Midbrain (tissue), 1 donor: ENCODE data around the gene SEMA3B.
A peak's percentile ranks its signal among the peaks of the same experiment; 100 is the strongest.
"Not testable (repeated sequence)": the region's sequence is repeated elsewhere in the genome, so short reads cannot be mapped to it uniquely, and the experiment has no call there.

ENCODE experiments used
- DNase-seq: peaks from one replicate; lab custom pipeline; 2025; lab: John Stamatoyannopoulos, UW

SEMA3B gene

DNA sequence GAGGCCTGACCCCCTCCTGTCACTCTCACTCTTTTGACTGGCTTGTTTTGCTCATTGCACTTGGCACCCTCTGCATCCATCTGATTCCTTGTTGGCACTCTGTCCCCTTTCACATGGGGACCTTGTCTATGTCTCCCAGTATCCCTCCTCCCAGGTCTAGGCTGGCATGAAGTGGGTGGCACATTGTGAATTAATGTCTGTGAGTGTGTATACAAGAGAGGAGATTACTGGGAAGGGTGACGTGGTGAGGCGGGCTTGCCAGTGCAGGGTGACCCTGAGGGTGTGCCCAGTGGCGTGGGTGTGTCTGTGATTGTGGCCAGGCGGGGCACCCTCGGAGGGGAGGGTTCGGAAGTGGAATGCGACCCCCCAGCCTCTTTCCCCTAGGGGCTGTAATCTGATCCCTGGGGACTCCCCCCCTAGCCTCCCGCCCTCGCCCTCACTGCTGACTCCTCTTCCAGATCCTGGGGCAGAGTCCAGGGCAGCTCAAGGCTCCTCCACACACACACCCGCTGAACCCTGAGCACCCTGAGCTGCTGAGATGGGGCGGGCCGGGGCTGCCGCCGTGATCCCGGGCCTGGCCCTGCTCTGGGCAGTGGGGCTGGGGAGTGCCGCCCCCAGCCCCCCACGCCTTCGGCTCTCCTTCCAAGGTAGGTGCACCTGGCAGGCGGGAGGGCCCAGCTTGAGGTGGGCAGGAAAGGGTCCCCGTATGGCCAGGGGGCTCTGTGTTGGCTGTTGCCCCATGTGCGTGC is at the start of gene SEMA3B:
TSS of gene SEMA3B (plus strand) at position 445 of the 749 bp plus-strand sequence. CDS start at position 539, 94 bp downstream.
- DNase-seq, result peak; percentile 56

DNA sequence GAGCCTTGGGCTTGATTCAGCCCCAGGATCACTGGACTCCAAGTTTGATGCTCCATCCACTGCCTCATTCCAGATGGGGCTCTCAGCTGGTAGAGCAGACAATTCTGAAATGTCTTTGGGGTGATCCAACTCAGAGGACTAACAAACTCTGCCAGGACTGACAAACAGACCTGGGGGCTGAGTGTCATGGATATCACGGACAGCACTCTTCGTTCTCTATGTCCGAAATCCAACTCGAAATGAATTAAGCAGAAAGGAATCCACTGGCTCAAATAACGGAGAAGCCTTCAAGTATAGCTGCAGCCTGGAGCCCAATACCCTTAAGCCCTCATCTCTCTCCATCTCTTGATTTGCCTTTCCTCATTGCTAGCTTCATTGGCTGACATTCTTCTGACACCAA is 49.7 kb upstream of the SEMA3B start:
- DNase-seq, result no peak

DNA sequence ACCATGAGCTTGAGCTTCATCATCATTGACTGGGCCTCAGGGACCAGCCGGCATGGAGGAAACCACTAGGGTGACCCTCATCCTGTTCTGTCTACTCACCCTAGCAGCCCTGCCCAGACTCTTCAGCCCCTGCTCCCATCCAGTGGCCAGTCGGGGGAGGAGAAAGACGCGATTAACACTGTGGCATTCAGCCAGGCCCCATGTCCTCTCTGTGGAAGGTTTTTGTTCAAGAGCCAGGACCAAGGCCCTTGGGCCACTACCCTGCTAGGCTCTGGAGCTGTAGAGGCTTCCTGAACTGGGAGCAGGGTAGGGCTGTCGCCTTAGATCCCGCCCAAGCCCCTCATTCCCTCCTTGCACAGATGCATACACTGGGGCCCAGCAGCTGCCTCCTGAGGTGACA is 48.8 kb upstream of the SEMA3B start:
- no peak for DNase-seq

- DNase-seq, result no peak
These were observed 47.9 kb upstream of the SEMA3B start for GRCh38 chr3:50221051-50221410.

DNA sequence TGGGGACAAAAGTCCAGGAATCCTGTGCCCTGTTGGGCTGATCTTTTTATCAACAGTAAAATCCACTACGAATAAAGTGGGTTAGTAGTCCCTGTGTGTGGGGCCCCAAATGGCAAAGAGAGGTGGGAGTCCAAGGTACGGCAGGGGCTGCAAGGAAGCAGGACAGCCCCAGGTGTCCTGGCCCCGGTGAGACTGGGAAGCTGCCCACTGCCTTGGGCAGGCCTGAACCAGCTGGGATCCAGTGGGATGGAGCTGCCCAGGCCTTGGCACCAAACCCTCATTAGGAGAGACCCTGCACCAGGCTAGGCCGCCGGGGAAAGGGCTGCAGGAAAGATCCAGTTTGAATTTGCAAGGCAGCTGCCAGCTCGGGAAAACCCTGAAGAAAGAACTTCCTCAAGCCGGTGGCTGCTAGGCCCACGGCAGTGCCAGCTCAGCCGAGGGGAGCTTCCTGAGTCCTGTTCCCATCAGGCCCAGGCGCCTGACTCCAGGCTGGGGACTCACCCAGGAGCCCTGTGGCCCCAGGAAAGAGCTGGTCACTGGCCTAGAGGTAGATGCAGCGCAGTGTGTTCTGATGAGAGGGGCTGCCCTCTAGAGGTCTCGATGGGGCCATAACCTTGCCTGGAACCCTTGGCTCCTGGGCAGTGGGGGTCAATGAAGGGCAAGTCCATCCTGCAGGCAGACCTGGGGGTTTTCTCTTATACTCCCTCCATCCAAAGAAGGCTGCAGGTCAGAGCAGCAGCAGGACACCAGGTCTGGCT is 47.4 kb upstream of the SEMA3B start:
- DNase-seq, result peak; percentile 62

- DNase-seq, result no peak
These were observed 46.8 kb upstream of the SEMA3B start for GRCh38 chr3:50222169-50222528.

- DNase-seq, result no peak
These were observed 44.3 kb upstream of the SEMA3B start for GRCh38 chr3:50224639-50225038.

GRCh38 chr3:50226888-50227389 is 42.0 kb upstream of the SEMA3B start:
- DNase-seq, result peak; percentile 42

- DNase-seq, result peak; percentile 93
These were observed 41.4 kb upstream of the SEMA3B start for GRCh38 chr3:50227390-50228183.

DNA sequence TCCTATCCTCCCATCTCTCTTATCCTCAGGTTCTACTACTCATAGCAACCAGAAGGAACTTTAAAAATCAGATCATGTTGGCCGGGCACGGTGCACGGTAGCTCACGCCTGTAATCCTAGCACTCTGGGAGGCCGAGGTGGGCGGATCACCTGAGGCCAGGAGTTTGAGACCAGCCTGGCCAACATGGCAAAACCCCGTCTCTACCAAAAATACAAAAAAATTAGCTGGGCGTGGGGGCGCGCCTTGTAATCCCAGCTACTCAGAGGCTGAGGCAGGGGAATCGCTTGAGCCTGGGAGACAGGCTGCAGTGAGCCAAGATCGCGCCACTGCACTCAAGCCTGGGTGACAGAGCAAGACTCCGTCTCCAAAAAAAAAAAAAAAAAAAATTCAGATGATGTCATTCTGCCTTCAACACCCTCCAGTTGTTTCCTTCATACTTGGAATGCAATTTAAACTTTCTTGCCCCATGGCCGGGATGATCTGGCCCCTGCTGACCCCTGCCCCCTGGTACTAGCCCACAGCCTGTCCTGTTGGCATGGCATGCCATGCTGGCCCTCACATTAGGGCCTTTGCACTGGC is 40.7 kb upstream of the SEMA3B start:
- DNase-seq, result not testable (repeated sequence)

GRCh38 chr3:50229490-50229889 is 39.5 kb upstream of the SEMA3B start:
- no peak for DNase-seq

DNA sequence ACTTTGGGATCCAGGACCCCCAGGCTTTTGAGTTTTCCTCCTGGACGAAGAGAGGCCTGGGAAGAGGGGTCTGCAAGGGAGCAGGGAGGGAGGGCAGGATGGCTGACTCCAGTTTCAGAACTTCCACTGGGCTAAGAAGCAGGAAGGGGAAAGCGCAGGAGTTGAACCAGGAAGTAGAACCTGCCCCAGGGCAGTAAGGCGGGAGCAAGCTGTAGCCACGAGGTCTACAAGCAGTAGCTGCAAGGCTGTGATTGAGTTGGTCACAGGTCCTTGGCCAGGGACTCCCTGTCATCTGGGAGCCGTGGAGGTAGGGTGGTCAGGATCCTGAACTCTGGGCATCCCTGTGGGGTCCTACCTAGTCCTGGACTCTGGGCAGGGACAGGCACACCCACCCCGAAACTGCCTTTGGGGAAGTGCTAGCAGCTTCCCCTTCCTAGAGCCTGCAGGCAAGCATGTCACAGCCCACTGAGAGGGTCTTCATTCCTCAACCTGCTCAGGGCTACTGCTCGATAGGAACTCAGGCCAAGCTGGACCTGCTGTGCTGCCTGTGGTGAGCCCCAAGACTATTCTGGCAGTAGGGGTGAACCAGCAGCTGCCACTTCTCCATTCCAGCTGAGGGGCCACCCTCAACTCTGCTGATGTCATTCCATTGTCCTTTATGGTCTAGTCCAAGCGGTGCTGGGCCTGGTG is 38.7 kb upstream of the SEMA3B start:
- DNase-seq, result no peak

GRCh38 chr3:50230794-50231125 is 38.2 kb upstream of the SEMA3B start:
- no peak for DNase-seq

DNA sequence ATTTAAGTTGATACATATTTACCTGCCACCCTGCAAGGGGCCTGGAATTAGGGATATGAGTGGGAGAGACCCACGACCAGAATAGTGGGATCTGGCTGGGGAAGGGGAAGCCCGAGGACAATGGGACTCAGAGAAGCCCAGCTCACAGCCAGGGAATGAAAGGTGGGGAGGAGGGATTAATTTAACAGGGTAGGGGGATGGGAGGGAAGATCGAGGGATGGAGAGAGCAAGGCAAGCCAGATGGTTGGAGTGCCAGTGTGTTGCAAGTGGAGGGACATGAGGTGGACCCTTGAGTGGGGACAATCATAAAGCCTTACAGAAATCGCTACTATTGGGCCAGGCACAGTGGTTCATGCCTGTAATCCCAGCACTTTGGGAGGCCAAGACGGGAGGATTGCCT is 37.4 kb upstream of the SEMA3B start:
- no peak for DNase-seq

- DNase-seq, result no peak
These were observed 36.6 kb upstream of the SEMA3B start for GRCh38 chr3:50232303-50232702.

GRCh38 chr3:50233176-50233575 is 35.8 kb upstream of the SEMA3B start:
- no peak for DNase-seq

- peak; percentile 99 for DNase-seq
These were observed 33.0 kb upstream of the SEMA3B start, which contains the start of gene GNAI2 for GRCh38 chr3:50235716-50236483. GNAI2 (plus strand) TSS chr3:50236204; CDS start chr3:50236336, 132 bp downstream.

- no peak for DNase-seq
These were observed 32.3 kb upstream of the SEMA3B start for GRCh38 chr3:50236484-50237132.

DNA sequence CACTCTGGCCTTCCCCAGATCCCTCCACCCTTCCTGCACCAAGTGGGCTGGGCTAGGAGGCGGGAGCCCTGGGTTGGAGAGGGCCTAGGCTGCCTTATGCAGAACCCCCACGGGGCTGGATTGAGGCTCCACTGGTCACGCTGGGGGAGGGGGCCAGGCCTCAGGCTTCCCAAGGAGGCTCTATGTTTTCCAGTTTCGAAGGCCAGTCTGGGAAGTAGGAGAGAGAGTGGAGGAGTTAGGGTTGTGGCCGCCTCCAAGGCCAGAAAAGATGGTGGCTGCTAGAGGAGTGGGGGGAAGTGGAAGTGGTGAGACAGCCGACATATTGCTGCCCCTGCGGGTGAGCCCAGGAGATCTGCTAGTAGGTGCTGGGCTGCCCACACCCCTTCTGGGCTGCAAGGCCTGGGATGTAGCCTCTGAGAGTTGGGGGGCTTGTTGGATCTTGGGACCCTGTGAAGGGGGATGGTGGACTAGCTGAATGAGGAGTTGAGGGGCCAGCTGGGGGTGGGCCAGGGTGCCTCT is 31.8 kb upstream of the SEMA3B start:
- no peak for DNase-seq
